ENCODE data around the gene CCDC85C.
A peak's percentile ranks its signal among the peaks of the same experiment; 100 is the strongest.

DNA sequence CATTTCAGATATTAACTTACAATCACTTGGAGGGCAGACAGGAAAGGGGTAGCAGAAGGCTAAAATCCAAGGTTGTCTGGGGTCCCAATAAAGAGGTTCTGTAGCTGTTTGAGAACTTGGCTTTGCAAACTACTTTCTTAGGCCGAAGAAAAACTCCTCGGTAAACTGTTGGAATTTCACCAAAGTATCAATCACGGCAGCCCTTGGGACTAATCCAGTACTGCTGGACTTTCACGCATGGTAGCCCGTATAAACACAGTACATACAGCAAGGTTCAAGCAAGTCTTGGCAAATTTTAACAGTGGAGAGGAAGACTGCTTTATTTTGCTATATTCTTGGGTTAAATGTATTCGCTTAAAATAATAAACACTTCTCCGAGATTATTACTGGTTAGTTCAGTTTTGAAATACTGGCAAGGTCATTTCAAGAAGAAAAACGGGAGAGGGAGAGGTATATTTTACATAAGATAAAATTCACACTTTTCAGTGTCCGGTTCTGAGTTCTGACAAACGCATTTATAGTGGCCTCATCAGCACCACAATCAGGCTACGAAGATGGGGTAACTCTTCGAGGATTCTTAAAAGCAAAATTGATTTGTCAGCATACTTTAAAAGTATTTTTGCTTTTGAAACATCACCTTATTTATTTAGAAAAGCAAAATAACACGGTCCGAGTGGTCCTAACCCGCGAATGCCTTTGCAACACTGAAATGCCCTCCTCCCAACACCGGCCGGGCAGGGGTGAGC is 124.7 kb downstream of the CCDC85C start:
- TF ChIP-seq HDAC2 (IDR thresholded peaks at IDR 0.05; ENCODE audit: borderline replicate concordance in 1 of 2, low read depth in 2 of 2, low read length in 2 of 2) (no peak; a peak in 1 of 4 replicates), JUN (IDR thresholded peaks at IDR 0.05; ENCODE audit: low read depth, low read length) (no peak), TAF1 (IDR thresholded peaks at IDR 0.05; ENCODE audit: low read depth, low read length) (no peak)
- TF ChIP-seq, protein P1, sequence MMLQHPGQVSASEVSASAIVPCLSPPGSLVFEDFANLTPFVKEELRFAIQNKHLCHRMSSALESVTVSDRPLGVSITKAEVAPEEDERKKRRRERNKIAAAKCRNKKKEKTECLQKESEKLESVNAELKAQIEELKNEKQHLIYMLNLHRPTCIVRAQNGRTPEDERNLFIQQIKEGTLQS (IDR thresholded peaks at IDR 0.05; ENCODE audit: insufficient read depth, low read depth, low read length): no peak
- TF ChIP-seq, protein P2, sequence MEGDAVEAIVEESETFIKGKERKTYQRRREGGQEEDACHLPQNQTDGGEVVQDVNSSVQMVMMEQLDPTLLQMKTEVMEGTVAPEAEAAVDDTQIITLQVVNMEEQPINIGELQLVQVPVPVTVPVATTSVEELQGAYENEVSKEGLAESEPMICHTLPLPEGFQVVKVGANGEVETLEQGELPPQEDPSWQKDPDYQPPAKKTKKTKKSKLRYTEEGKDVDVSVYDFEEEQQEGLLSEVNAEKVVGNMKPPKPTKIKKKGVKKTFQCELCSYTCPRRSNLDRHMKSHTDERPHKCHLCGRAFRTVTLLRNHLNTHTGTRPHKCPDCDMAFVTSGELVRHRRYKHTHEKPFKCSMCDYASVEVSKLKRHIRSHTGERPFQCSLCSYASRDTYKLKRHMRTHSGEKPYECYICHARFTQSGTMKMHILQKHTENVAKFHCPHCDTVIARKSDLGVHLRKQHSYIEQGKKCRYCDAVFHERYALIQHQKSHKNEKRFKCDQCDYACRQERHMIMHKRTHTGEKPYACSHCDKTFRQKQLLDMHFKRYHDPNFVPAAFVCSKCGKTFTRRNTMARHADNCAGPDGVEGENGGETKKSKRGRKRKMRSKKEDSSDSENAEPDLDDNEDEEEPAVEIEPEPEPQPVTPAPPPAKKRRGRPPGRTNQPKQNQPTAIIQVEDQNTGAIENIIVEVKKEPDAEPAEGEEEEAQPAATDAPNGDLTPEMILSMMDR (IDR thresholded peaks at IDR 0.05; ENCODE audit: control extremely low read depth in 1 of 3, insufficient read depth in 1 of 3, low read depth in 1 of 3, low read length in 3 of 3): peak in 1 of 3 experiments; percentile 13; a peak in 1 of 4 replicates
- TF ChIP-seq, protein P3, sequence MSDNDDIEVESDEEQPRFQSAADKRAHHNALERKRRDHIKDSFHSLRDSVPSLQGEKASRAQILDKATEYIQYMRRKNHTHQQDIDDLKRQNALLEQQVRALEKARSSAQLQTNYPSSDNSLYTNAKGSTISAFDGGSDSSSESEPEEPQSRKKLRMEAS (IDR thresholded peaks at IDR 0.05): no peak

Data from H1 (cell line).